Keratinocyte (primary cell): ENCODE measurements around the gene CNTNAP5. TPM values are rescaled to one million over a fixed set of nuclear protein-coding genes. Genes with fewer than 3 reads are reported as not detected.

Experiments used
- DNase-seq: peaks from one replicate; pipeline ENCODE4 v3.0.0-alpha.2; 2011; ENCODE audit warnings: low read depth, missing footprints, low spot score
- FAIRE-seq: peaks from 2 replicates; lab custom pipeline; 2011; peaks lifted over from hg19 to GRCh38; lab: Jason Lieb, UNC
- H2AFZ ChIP-seq: 2 replicates; pipeline ENCODE4 v1.6.0; 2012; ENCODE audit warnings: low read length, control low read depth, inconsistent platforms; ENCODE audit not compliant: control insufficient read depth
- H3K27ac ChIP-seq: 2 replicates; pipeline ENCODE4 v1.5.1; 2011; ENCODE audit warnings: low read length; ENCODE audit not compliant: control insufficient read depth, insufficient read depth
- H3K27me3 ChIP-seq: 3 replicates; pipeline ENCODE4 v1.6.0; 2011; ENCODE audit warnings: low read length; ENCODE audit not compliant: control insufficient read depth, insufficient read depth; ENCODE audit errors: extremely low read depth
- H3K36me3 ChIP-seq, 2 experiments: 2 replicates in 1 of 2; 3 replicates in 1 of 2; pipeline ENCODE4 v1.5.1; 2011; ENCODE audit warnings: low read length in 2 of 2, mild to moderate bottlenecking in 1 of 2; ENCODE audit not compliant: control insufficient read depth in 2 of 2, insufficient read depth in 2 of 2; ENCODE audit errors: extremely low read depth in 1 of 2
- H3K4me1 ChIP-seq: 3 replicates; pipeline ENCODE4 v1.5.1; 2011; ENCODE audit warnings: low read length; ENCODE audit not compliant: control insufficient read depth, insufficient read depth; ENCODE audit errors: extremely low read depth
- H3K4me2 ChIP-seq: 3 replicates; pipeline ENCODE4 v1.6.0; 2011; ENCODE audit warnings: low read depth, low read length; ENCODE audit not compliant: control insufficient read depth, insufficient read depth; ENCODE audit errors: extremely low read depth
- H3K4me3 ChIP-seq, 3 experiments: fragments of 200-600 bp in 1 of 3; sonication (generic) in 1 of 3; 2 replicates in 2 of 3; 3 replicates in 1 of 3; pipeline ENCODE4 v1.5.1; 2011 to 2016; ENCODE audit warnings: low read length in 3 of 3, mild to moderate bottlenecking in 3 of 3, control low read depth in 2 of 3, inconsistent platforms in 1 of 3, low read depth in 1 of 3, mixed read lengths in 1 of 3, mixed run types in 1 of 3, moderate library complexity in 1 of 3; ENCODE audit not compliant: control insufficient read depth in 2 of 3, insufficient read depth in 2 of 3; ENCODE audit errors: extremely low read depth in 1 of 3
- H3K79me2 ChIP-seq: 2 replicates; pipeline ENCODE4 v1.6.0; 2012; ENCODE audit warnings: low read length; ENCODE audit not compliant: control insufficient read depth, insufficient read depth
- H3K9ac ChIP-seq: 3 replicates; pipeline ENCODE4 v1.6.0; 2011; ENCODE audit warnings: low read length; ENCODE audit not compliant: control insufficient read depth, insufficient read depth; ENCODE audit errors: extremely low read depth
- H3K9me1 ChIP-seq: 3 replicates; pipeline ENCODE4 v1.6.0; 2011; ENCODE audit warnings: low read length; ENCODE audit not compliant: control insufficient read depth, insufficient read depth; ENCODE audit errors: extremely low read depth
- H3K9me3 ChIP-seq: 2 replicates; pipeline ENCODE4 v1.5.1; 2012; ENCODE audit warnings: low read depth, low read length; ENCODE audit not compliant: control insufficient read depth
- H4K20me1 ChIP-seq: 3 replicates; pipeline ENCODE4 v1.6.0; 2011; ENCODE audit warnings: low read length; ENCODE audit not compliant: control insufficient read depth, insufficient read depth; ENCODE audit errors: extremely low read depth
- CTCF ChIP-seq, 3 experiments: IDR thresholded peaks in 1 of 3; conservative IDR thresholded peaks in 1 of 3; optimal IDR thresholded peaks in 1 of 3; 2 replicates in 2 of 3; 3 replicates in 1 of 3; pipeline versions ENCODE3 to v1.5.1; 2011; ENCODE audit warnings: low read length in 3 of 3, mild to moderate bottlenecking in 3 of 3, moderate library complexity in 2 of 3, control low read depth in 1 of 3, inconsistent platforms in 1 of 3; ENCODE audit not compliant: insufficient read depth in 2 of 3; ENCODE audit errors: extremely low read depth in 1 of 3
- EZH2 ChIP-seq: IDR thresholded peaks from one replicate; pipeline ENCODE4 v1.6.1; 2012; ENCODE audit warnings: inconsistent platforms, mild to moderate bottlenecking, low read length, moderate library complexity
- dilution Hi-C: fragments of 300-500 bp; cut with MboI; formaldehyde crosslinking; loops from one replicate; pipeline ENCODE4 v1.7.0; 2020; ENCODE audit warnings: low sequenced_read_pairs; ENCODE audit not compliant: extremely low pct_ligation_motif_present
- polyA minus RNA-seq, 3 experiments: library from RNA; depleted of rRNA, polyadenylated mRNA; stranded (reverse); fragments of >200 nt; gene quantifications; 1 replicate in 1 of 3; 2 replicates in 1 of 3; 3 replicates in 1 of 3; pipeline ENCODE4 v1.2.3, GENCODE V29; 2011
- polyA plus RNA-seq, 5 experiments: library from polyadenylated mRNA; depleted of rRNA in 3 of 5; stranded (reverse) in 3 of 5; stranded (forward) in 1 of 5; unstranded in 1 of 5; fragments of >200 nt; gene quantifications; 1 replicate in 1 of 5; 2 replicates in 3 of 5; 3 replicates in 1 of 5; pipeline versions ENCODE4 v1.2.1 to v1.2.3, GENCODE V29; 2011 to 2012; ENCODE audit warnings: missing spikeins in 2 of 5, low read depth in 1 of 5, low replicate concordance in 1 of 5

The CNTNAP5 gene
- not detected in 3 replicates for polyA plus RNA-seq
- polyA plus RNA-seq (2011; ENCODE audit: low read depth), result not detected
- polyA plus RNA-seq (2011; cell fraction: cytosol; rRNA removed), result not detected in 2 replicates
- polyA plus RNA-seq (2011; cell fraction: nucleus; rRNA removed), result not detected in 2 replicates
- not detected in 2 replicates for polyA plus RNA-seq (2012; ENCODE audit: low replicate concordance)
- polyA minus RNA-seq, result not detected in 3 replicates
- polyA minus RNA-seq (2011; cell fraction: cytosol; rRNA and poly(A)+ RNA removed), result not detected
- polyA minus RNA-seq (2011; cell fraction: nucleus; rRNA and poly(A)+ RNA removed), result not detected in 2 replicates

GRCh38 chr2:124025171-124025580, at the start of gene CNTNAP5:
TSS of gene CNTNAP5 (plus strand) at chr2:124025287. CDS start at chr2:124025651, 364 bp downstream.
- no peak within 1 kb of the TSS for H3K4me3 ChIP-seq
- H3K9me1 ChIP-seq, result no peaks in the 10 kb centered on the region
- H3K27me3 ChIP-seq, result peaks cover 6% of the 10 kb centered on the region
- no peak within 1 kb of the TSS for H3K27ac ChIP-seq
- no peaks in the 10 kb centered on the region for H3K36me3 ChIP-seq
- no peak within 1 kb of the TSS for H3K4me2 ChIP-seq
- no peak within 1 kb of the TSS for H2AFZ ChIP-seq
- H3K79me2 ChIP-seq, result no peaks in the 10 kb centered on the region
- dilution Hi-C loops, result no loop called here
- H4K20me1 ChIP-seq, result no peaks in the 10 kb centered on the region
- DNase-seq (no peak), FAIRE-seq (no peak)
- H3K9ac ChIP-seq, result no peak within 1 kb of the TSS
- TF ChIP-seq CTCF (optimal IDR thresholded peaks at IDR 0.05 in 1 of 3, IDR thresholded peaks at IDR 0.05 in 1 of 3, conservative IDR thresholded peaks at IDR 0.05 in 1 of 3; ENCODE audit: extremely low read depth in 1 of 3, insufficient read depth in 2 of 3, low read length in 3 of 3) (no peak), EZH2 (no peak)
- no peaks in the 10 kb centered on the region for H3K9me3 ChIP-seq
- no peaks in the 10 kb centered on the region for H3K4me1 ChIP-seq

- H3K9me3 ChIP-seq, result no peaks in the 10 kb centered on the region
- TF ChIP-seq CTCF (optimal IDR thresholded peaks at IDR 0.05 in 1 of 3, IDR thresholded peaks at IDR 0.05 in 1 of 3, conservative IDR thresholded peaks at IDR 0.05 in 1 of 3; ENCODE audit: extremely low read depth in 1 of 3, insufficient read depth in 2 of 3, low read length in 3 of 3) (no peak), EZH2 (no peak)
These were observed 48.9 kb upstream of the CNTNAP5 start for GRCh38 chr2:123976054-123976648.

More at GRCh38 chr2:123976054-123976648, 48.9 kb upstream of the CNTNAP5 start:
- H3K27ac ChIP-seq, result no peak overlapping the region
- H2AFZ ChIP-seq, result no peak overlapping the region
- no peaks in the 10 kb centered on the region for H3K4me1 ChIP-seq
- no peak for DNase-seq
- H3K4me2 ChIP-seq, result no peak overlapping the region
- no peak overlapping the region for H3K9ac ChIP-seq
- no peaks in the 10 kb centered on the region for H3K9me1 ChIP-seq
- no peak for FAIRE-seq
- H3K4me3 ChIP-seq, result no peak overlapping the region
- no peaks in the 10 kb centered on the region for H3K27me3 ChIP-seq
- dilution Hi-C loops, result no loop called here
- H4K20me1 ChIP-seq, result no peaks in the 10 kb centered on the region
- H3K36me3 ChIP-seq, result no peaks in the 10 kb centered on the region
- no peaks in the 10 kb centered on the region for H3K79me2 ChIP-seq
